Transverse colon (tissue), 4 donors: Measurements from ENCODE around the gene MGLL. TPM values are rescaled to one million over a fixed set of nuclear protein-coding genes. Genes with fewer than 3 reads are reported as not detected.

ENCODE experiments used
- DNase-seq: peaks from one replicate; pipeline ENCODE4 v3.0.0-alpha.2; 2019
- H3K27ac ChIP-seq, 4 donors: fragments of 200-600 bp; sonication (generic); 2 replicates each; pipeline ENCODE4 v1.5.1; 2016 to 2018; ENCODE audit warnings: inconsistent platforms in 4 of 4
- H3K27me3 ChIP-seq: fragments of 200-600 bp; sonication (generic); 2 replicates; pipeline ENCODE4 v1.5.1; 2017; ENCODE audit warnings: inconsistent platforms
- H3K36me3 ChIP-seq, 4 donors: fragments of 200-600 bp; sonication (generic); 2 replicates each; pipeline ENCODE4 v1.5.1; 2017 to 2019; ENCODE audit warnings: inconsistent platforms in 4 of 4
- H3K4me1 ChIP-seq, 4 donors: fragments of 200-600 bp; sonication (generic); 2 replicates each; pipeline ENCODE4 v1.5.1; 2017 to 2020; ENCODE audit warnings: inconsistent platforms in 4 of 4
- H3K4me3 ChIP-seq, 4 donors: fragments of 200-600 bp; sonication (generic); 1 replicate in 1 of 4; 2 replicates in 3 of 4; pipeline versions ENCODE4 v1.5.1 to v1.6.1; 2017 to 2019; ENCODE audit warnings: inconsistent platforms in 4 of 4
- H3K9me3 ChIP-seq, 2 donors: fragments of 200-600 bp; sonication (generic); 2 replicates each; pipeline ENCODE4 v1.5.1; 2017 to 2019; ENCODE audit warnings: inconsistent platforms in 2 of 2
- CTCF ChIP-seq, 5 experiments: fragments of 200-600 bp in 3 of 5; fragments of 450-650 bp in 2 of 5; sonication (generic) in 3 of 5; IDR thresholded peaks; 1 replicate in 2 of 5; 2 replicates in 3 of 5; pipeline ENCODE4 v1.5.1; 2016 to 2017; ENCODE audit warnings: antibody characterized with exemption in 5 of 5, inconsistent platforms in 3 of 5, mild to moderate bottlenecking in 2 of 5, moderate library complexity in 1 of 5
- EP300 ChIP-seq: sonication (generic); formaldehyde crosslinking; IDR thresholded peaks from one replicate; pipeline ENCODE4 v1.6.1; 2017; ENCODE audit warnings: antibody characterized with exemption, low read depth
- POLR2A ChIP-seq: fragments of 450-650 bp; IDR thresholded peaks from one replicate; pipeline ENCODE4 v1.6.1; 2016; ENCODE audit warnings: antibody characterized with exemption, mild to moderate bottlenecking, moderate library complexity
- POLR2AphosphoS5 ChIP-seq, 3 donors: sonication (generic); formaldehyde crosslinking; IDR thresholded peaks; one replicate each; pipeline ENCODE4 v1.6.1; 2016; ENCODE audit warnings: antibody characterized with exemption in 3 of 3
- WGBS, 2 donors: methylation state at CpG; one replicate each; pipeline ENCODE4 v1.1.5; 2018; ENCODE audit warnings: low coverage in 1 of 2; 5-methylcytosine and 5-hydroxymethylcytosine counted together
- in situ Hi-C, 4 donors: fragments of 200-750 bp; cut with MboI; loops; one replicate each; pipeline versions ENCODE4 v1.15.0 to v1.15.1; 2017; ENCODE audit warnings: low sequenced_read_pairs in 3 of 4, low pct_ligation_motif_present in 1 of 4, low pct_unique_long_range_greater_than_20kb in 1 of 4
- intact Hi-C: fragments of 100-400 bp; cut with DNase I; formaldehyde crosslinking; loops from one replicate; pipeline ENCODE4 v1.15.1; 2023; ENCODE audit warnings: low total_unique reads
- total RNA-seq, 4 donors: library from RNA; depleted of rRNA; stranded (reverse); fragments of >200 nt; gene quantifications; one replicate each; pipeline ENCODE4 v1.1.0, GENCODE V29; 2016

The MGLL gene
- total RNA-seq, 4 donors from 2014 or later = 150 to 329 (median 294) TPM

- H3K4me3 ChIP-seq = no peak overlapping the region
- no peak for DNase-seq
- H3K27ac ChIP-seq = no peak overlapping the region
- in situ Hi-C loops (loop anchor here in 1 of 4 donors (25.0 kb wide), 1 partner anchor 156 kb away; no protein-coding TSS in a partner anchor), intact Hi-C loops (no loop called here)
- H3K27me3 ChIP-seq = no peaks in the 10 kb centered on the region
- WGBS, 2 donors = 88% methylated on average over 1 of the region's 1 CpG; no CpG with 5 or more reads in 1 of the 2 donors
- H3K4me1 ChIP-seq = peaks cover 0 to under 1% (median under 1%) of the 10 kb centered on the region in 4 donors
- TF ChIP-seq CTCF (IDR thresholded peaks at IDR 0.05) (no peak), EP300 (no peak), POLR2A (no peak), POLR2AphosphoS5 (IDR thresholded peaks at IDR 0.05) (no peak)
- H3K36me3 ChIP-seq = no peaks in the 10 kb centered on the region
- H3K9me3 ChIP-seq = no peaks in the 10 kb centered on the region
These were observed 141.5 kb downstream of the MGLL start for GRCh38 chr3:127680798-127681221.

GRCh38 chr3:127680146-127680661 is 142.1 kb downstream of the MGLL start:
- H3K9me3 ChIP-seq = no peaks in the 10 kb centered on the region
- in situ Hi-C loops = loop anchor here in 1 of 4 donors (25.0 kb wide), 1 partner anchor 157 kb away; no protein-coding TSS in a partner anchor
- DNase-seq = no peak
- H3K36me3 ChIP-seq = no peaks in the 10 kb centered on the region
- H3K27me3 ChIP-seq = no peaks in the 10 kb centered on the region
- peaks cover 0 to 6% (median 3%) of the 10 kb centered on the region in 4 donors for H3K4me1 ChIP-seq
- no peak overlapping the region for H3K27ac ChIP-seq
- intact Hi-C loops = no loop called here
- no peak for TF ChIP-seq POLR2AphosphoS5 (IDR thresholded peaks at IDR 0.05)
- no peak for TF ChIP-seq CTCF (IDR thresholded peaks at IDR 0.05)
- no peak for TF ChIP-seq POLR2A
- no peak for TF ChIP-seq EP300
- 97% methylated on average over 20 of the region's 21 CpGs; no CpG with 5 or more reads in 1 of the 2 donors for WGBS, 2 donors
- no peak overlapping the region for H3K4me3 ChIP-seq

DNA sequence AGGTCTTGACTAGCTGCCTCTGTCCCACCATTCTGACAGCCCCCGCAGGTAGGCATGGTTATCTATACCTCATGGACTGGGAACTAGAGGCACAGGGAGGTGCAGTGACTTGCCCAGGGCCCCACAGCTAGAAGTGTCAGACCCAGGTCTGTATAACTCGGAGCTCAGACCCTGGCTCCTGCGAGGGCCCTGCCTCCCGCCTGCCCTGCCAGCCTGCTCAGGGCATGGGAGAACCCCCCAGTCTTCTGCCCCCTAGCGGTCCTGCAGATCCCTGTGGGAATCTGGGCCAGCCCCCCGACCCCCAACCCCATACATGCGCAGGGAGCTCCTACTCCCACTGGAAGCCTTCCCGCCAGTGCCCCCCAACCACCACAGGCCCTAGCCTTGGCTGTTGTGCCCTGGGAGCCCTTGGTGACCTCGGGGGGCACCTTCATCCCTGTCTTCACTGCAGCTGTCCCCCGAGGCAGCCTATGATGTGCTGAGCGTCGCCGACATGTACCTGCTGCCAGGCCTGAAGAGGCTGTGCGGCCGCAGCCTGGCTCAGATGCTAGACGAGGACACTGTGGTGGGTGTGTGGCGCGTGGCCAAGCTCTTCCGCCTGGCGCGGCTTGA is 142.7 kb downstream of the MGLL start:
- H3K27ac ChIP-seq = no peak overlapping the region
- WGBS, 2 donors = 96% methylated on average over 19 of the region's 21 CpGs; no CpG with 5 or more reads in 1 of the 2 donors
- H3K9me3 ChIP-seq = no peaks in the 10 kb centered on the region
- H3K27me3 ChIP-seq = no peaks in the 10 kb centered on the region
- no peak for TF ChIP-seq EP300
- no peak for TF ChIP-seq POLR2A
- no peak for TF ChIP-seq POLR2AphosphoS5 (IDR thresholded peaks at IDR 0.05)
- TF ChIP-seq CTCF (IDR thresholded peaks at IDR 0.05) = no peak
- peaks cover 0 to 7% (median 3%) of the 10 kb centered on the region in 4 donors for H3K4me1 ChIP-seq
- DNase-seq = no peak
- H3K4me3 ChIP-seq = no peak overlapping the region
- no peaks in the 10 kb centered on the region for H3K36me3 ChIP-seq
- intact Hi-C loops = no loop called here
- in situ Hi-C loops = loop anchor here in 1 of 4 donors (25.0 kb wide), 1 partner anchor 158 kb away; no protein-coding TSS in a partner anchor

DNA sequence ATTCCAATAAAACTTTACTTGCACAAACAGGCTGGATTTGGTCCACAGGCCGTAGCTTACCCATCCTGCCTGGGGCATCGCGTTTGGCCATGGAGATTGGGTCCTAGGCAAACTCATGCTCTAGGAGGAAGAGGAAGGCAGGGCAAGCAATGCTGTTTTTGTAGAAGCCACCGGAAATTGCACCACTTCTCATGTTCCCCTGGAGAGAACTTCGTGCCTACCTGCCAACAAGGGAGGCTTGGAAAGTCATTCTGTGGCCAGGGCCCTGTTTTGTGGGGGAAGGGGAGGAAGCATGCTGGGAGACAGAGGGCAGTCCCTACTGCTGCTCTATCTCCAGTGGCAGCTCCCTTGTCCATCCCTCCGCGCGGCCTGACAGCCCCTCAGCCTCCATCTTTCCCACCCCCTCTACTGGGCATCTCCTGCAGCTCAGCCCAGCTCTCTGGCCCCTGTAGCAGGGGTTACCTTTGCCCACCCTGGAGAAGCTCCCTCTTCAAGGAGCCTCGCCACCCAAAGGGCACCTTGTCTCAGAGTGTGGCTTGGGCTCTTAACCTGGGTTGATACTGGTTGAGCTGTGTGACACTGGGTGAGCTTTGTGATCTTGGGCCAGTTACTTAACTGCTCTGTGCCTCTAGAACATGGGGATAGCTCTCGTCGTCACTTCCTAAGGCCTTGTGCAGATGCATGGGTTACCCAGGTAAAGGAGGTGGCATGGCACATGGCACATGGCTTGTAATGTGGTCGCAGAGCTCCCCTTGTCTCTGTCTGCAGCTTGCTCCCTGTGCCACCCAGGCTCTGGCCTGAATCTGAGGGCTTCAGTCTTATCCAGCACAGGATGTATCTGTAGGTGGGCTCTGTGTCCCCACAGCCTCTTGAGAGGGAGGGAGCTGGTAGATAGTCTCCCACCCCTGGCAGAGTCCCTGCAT is 143.4 kb downstream of the MGLL start:
- Histone ChIP-seq H3K36me3 (no peaks in the 10 kb centered on the region), H3K27ac (no peak overlapping the region)
- intact Hi-C loops = no loop called here

More for the DNA sequence above, 143.4 kb downstream of the MGLL start:
- DNase-seq = no peak
- peaks cover 5 to 13% (median 8%) of the 10 kb centered on the region in 4 donors for H3K4me1 ChIP-seq
- H3K9me3 ChIP-seq = no peaks in the 10 kb centered on the region
- 90% methylated on average over 12 of the region's 12 CpGs; no CpG with 5 or more reads in 1 of the 2 donors for WGBS, 2 donors
- TF ChIP-seq CTCF (IDR thresholded peaks at IDR 0.05) (no peak), POLR2A (no peak), POLR2AphosphoS5 (IDR thresholded peaks at IDR 0.05) (no peak), EP300 (no peak)
- H3K4me3 ChIP-seq = no peak overlapping the region
- H3K27me3 ChIP-seq = no peaks in the 10 kb centered on the region
- in situ Hi-C loops = loop anchor here in 1 of 4 donors (25.0 kb wide), 1 partner anchor 158 kb away; no protein-coding TSS in a partner anchor
